Measurements from ENCODE around the gene CRIP3.
A peak's percentile ranks its signal among the peaks of the same experiment; 100 is the strongest.

The CRIP3 gene

DNA sequence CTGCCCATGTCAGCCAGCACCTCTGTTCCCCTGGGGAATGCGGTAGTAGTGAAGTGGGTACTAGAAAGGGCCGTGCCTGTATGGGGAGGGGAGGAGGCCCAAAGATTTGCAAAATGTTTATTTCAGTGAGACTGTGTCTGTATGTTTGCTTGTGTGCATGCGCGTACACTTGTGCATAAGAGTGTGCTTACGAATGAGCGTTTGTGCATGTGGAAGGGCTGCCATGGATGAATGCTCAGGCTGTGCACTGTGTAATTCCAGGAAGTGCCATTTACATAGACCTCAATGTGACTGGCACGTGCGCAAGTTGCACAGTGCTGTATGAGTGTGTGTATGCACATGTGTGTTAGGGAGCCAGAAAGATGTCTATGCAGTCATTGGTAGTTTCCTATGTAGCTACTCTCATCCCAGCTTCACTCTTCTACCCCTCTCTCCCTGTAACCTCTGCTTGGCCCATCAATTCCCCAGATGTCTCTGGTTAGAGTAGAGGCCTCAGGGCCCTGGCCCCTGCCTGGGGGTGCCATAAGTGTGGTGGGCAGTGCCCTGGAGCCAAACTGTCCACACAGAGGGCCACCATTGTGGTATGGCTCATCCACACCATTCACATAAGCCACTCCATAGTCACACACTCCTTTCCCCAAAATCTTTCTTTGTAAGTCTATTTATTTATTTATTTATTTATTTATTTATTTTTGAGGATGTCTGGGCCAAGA is 37.4 kb downstream of the CRIP3 start:
- peak; percentile 9 for DNase-seq

DNA sequence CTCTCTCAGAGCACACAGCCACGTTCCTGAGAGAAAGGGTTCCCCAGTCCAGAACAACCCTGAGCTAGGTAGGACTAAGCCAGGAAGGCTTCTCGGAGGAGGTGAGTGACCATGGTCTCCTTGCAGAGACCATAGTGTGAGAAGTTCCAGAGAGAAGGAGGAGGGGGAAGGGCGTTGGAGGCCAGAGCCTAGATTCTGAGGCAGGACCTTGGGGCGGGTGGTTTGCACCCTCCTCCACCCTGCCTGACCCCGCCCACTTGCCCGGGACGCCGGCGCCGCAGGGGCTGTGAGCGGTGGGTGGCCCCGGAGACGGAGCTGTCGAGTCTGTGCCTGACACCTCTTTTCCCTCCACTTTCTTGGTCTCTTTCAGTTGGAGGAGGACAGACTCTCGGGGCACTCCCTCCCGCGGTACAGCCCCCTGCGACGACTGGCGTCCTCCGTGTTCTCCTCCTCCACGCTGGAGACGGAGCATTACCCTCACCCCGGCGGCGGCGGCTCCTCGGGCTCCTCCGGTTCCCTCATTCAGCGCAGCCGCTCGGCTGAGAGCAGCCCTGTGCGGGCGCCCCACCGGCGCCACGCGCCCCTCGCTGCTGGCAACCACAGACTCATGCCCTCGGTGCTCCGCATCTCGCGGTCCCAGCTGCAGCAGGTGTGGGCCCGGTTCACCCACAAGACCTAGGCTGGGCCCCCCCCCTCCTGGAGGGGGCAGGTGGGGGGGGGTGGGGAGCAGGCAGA is 39.2 kb downstream of the CRIP3 start:
- DNase-seq: no peak

DNA sequence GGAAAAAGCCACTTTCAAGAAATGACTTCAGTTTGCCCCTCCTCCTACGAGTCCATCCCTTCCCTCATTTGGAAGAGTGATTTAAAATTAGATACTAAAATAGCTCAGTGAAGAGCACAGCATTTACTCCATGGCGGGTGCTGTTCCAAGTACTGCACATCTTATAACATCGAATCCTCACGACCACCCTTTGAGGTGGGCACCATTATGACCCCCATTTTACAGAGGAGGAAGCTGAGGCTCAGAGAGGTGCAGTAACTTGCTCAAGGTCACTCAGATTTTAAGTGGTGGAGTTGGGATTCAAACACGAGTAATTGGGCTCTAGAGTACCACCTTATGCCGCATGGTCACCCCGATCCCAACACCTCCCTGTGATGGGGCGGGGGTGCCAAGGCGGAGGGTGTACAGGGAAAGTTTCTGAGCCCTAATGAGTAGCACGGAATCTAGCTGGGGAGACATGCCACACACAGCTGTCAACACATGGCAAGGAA is 39.8 kb downstream of the CRIP3 start:
- no peak for DNase-seq

GRCh38 chr6:43268355-43268700 is 40.3 kb downstream of the CRIP3 start:
- DNase-seq: no peak

DNA sequence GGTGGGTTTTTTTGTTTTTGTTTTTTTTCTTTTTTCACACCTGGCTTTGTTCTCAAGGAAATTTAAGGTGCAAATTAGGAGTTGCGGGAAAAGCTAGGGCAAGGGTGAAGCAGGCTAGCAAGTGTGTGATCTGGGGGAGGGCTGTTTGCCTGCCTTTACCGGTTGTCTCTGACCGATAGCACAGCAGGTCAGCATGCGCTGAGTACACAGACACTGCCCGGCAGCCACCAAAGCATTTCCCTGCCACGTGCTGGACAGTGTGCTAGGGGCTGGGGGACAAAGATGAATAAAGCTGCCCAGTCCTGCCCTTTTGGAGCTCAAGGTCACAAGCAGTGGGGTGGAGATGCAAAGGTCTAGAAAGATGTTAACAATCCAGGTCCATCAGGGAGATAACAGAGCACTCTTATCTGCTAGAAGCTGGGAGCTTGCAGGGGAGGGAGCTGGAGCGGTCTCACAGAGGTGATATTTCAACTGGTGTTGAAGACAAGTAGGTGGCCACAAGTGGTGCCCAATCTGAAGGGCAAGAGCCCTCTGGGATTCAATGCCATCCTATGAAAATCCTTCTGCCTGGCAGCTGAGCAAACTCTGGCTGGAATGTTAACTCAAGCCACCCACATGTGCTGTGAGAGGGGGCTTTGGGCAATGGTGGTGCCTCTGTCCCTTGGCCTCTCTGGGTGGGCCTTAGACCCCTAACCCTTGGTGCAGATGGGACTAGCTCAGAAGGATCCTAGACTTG is 40.8 kb downstream of the CRIP3 start:
- no peak for DNase-seq

DNA sequence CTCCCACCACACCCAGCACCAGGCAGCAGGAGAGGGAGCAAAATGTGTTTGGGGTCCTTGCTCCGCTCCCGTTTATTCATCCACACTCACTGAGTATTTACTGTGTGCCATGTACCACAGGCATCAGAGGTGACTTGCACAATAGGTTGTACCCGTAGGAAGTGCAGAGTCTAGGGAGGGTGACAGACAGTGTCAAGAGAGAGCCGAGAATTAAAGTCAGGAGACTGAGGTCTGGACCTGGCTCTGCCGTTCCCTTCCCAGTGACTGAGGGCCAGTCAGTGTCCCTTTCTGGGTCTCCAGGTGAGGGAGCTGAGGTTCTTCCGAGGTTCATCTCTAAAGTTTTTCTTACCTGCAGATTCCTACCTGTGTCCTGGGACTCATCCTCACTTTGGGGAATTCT is 43.1 kb downstream of the CRIP3 start:
- DNase-seq: no peak

- DNase-seq: no peak
Observed at GRCh38 chr6:43264599-43265145, 44.0 kb downstream of the CRIP3 start.

DNA sequence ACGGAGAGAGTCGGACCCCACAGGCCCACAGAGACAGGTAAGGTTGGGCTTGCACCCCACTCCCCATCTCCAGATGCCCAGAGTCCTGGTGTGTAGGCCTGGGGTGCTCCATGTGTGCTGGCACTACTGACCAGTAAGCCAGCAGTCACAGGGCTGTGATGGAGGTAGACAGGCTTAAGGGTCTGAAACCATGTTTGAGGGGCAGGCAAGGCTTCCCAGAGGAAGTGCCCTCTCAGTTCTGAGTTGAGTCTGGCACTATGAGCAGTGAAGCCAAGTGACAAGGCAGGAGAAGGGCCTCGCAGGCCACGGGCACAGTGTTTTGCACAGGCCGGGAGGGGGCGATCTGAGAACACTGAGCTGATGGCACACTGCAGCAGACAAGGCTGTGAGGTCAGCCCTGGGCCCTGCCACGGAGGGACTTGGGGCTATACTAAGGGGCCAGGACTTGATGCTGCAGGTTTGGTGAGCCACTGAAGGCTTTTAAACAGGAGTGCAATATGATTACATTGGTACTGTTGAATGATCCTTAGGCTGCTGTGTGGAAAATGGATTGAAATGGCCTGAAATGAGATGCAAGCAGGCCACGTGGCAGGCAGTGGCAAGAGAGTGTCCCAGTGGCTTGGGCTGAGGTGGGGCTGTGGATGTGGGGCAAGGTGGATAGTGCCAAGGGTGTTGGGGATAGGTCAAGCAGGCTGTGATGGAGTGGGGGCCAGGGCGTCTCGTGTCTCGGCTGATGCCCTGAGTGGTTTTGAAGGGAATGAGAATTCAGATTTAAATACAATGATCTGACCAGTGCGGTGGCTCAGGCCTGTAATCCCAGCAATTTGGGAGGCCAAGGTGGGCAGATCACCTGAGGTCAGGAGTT is 45.1 kb downstream of the CRIP3 start:
- peak; percentile 27 for DNase-seq

GRCh38 chr6:43262780-43263313 is 45.8 kb downstream of the CRIP3 start:
- no peak for DNase-seq

- no peak for DNase-seq
Observed at GRCh38 chr6:43262000-43262779, 46.4 kb downstream of the CRIP3 start.

- no peak for DNase-seq
Observed at GRCh38 chr6:43261198-43261597, 47.4 kb downstream of the CRIP3 start.

DNA sequence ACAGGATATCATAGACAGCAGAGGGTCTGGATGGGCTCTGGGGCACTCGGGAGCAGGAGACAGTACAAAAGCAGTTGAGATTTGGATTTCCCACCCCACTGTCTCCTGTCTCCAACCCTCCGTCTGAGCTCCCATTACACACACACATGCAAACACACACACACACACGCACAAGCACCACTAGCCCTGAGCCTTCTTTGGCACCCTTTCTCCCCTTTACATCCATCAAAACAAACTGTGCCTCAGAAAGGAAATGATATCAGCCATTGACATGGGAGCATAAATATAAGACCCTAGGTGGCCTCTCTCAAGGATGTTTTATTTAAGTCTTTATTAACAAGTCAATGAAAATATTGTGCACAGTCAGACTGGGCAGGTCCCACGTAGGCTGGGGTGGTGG is 47.8 kb downstream of the CRIP3 start:
- DNase-seq: no peak

- DNase-seq: no peak
Observed at GRCh38 chr6:43258807-43259686, 49.6 kb downstream of the CRIP3 start.

DNA sequence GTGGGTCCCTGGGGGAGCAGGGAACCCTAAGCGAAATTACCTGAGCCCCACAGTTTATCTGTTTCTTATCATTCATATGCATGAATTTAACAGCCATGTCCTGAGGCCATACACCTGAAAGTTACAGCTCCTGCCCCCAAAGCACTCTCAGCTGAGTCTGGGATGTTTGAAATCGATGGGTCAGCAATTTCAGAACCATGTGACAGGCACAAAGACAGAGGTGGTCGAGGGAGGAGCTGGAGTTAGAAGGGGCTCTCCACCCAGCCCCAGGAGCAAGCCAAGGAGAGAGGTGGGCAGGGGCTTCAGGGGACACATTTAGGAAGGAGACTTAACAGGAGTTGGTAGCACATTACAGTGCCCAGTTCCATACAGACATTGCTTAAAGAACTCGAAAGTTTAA is 50.4 kb downstream of the CRIP3 start:
- no peak for DNase-seq

GRCh38 chr6:43257367-43258145 is 51.1 kb downstream of the CRIP3 start:
- DNase-seq: peak; percentile 64

GRCh38 chr6:43256670-43257366 is 51.8 kb downstream of the CRIP3 start:
- DNase-seq: no peak

Measured in NCI-H526 treated with DMSO at 0.1 percent for 48 hours (cell line).